Measurements from ENCODE around the gene ECM1.

ECM1 gene

GRCh38 chr1:150528196-150528595, 20.3 kb downstream of the ECM1 start:
- TF ChIP-seq CTCF (conservative IDR thresholded peaks at IDR 0.05; ENCODE audit: low read depth) = no peak
- POLR2A ChIA-PET (ENCODE audit: low non-redundant PET) = interaction anchor here (1.0 kb wide), 1 partner anchor 20 kb away, joined by 3 read pairs; no protein-coding TSS in a partner anchor
- DNase-seq (ENCODE audit: low spot score) = no peak
- H3K27ac ChIP-seq = peak overlapping the region; percentile 59; the same call in 1 of the 2 replicates
- CTCF ChIA-PET = interaction anchor here (0.7 kb wide), 1 partner anchor 32 kb away, joined by 4 read pairs; no protein-coding TSS in a partner anchor

DNA sequence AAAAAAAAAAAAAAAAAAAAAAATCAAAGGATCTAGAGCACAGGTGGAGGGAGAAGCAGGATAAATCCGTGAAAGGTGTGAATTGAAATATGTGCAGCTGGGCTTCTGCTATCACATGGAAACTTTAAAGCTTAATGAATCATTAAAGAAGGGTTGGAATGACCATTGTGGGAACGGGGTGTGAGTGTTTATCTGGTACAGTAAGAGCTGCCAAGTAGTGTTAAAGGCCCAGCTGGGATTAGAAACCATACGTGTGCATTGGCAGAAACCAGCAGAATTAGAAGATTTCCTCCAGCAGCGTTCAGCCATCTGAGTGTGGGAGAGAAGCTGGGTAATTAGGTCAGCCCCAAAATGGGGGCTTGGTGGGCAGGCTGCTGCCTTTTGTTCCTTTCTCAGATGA, 21.1 kb downstream of the ECM1 start:
- TF ChIP-seq CTCF (conservative IDR thresholded peaks at IDR 0.05; ENCODE audit: low read depth) = no peak
- no peak for DNase-seq (ENCODE audit: low spot score)
- CTCF ChIA-PET = interaction anchor here (0.6 to 1.0 kb wide), 2 partner anchors 19 to 76 kb away, joined by 3 read pairs; no protein-coding TSS in a partner anchor
- peak overlapping the region; percentile 59 for H3K27ac ChIP-seq
- POLR2A ChIA-PET (ENCODE audit: low non-redundant PET) = interaction anchor here (1.0 kb wide), 1 partner anchor 19 kb away, joined by 3 read pairs; no protein-coding TSS in a partner anchor

DNA sequence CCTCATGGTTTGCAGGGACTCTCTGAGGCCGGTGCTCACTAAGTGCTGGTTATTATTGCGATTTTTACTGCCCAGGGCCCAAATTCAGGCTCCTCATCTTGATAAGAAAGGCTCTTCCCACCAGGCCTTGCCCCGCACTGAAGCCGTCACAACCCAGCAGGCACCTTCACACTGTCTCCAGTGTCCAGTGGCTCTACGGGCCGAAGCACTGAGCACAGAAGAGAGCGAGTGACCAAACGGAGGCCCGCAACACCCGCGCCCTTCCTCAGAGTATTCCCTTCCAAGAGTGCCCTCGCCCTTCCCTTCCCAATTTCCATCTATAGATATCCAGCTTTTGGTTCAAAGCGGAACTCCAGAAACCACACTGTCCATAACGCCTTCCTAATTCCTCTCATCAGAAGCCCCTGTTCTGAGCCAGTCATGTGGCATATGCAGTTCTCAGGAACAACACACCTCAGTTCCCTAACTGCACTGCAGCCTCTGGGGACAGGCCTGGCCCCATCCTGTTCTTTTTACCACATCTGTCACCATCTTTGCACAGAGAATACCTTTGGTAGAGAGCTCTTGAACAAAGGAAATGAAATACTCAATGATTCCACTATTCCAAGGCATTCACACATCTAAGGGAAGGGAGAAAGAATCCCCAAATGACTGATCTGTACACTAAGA, 22.7 kb downstream of the ECM1 start:
- peak overlapping the region; percentile 32 for H3K27ac ChIP-seq
- TF ChIP-seq CTCF (conservative IDR thresholded peaks at IDR 0.05; ENCODE audit: low read depth) = no peak
- ChIA-PET CTCF (interaction anchor here (0.6 to 1.2 kb wide), 2 partner anchors 30 to 37 kb away, joined by 3 read pairs; no protein-coding TSS in a partner anchor), POLR2A (ENCODE audit: low non-redundant PET) (no interaction called here)
- no peak for DNase-seq (ENCODE audit: low spot score)

- CTCF ChIA-PET = interaction anchor here (0.5 to 2.4 kb wide), 11 partner anchors 10 to 674 kb away, joined by 3 to 15 read pairs (median 4); partner anchors contain the start of gene FALEC
- peak; percentile 39; the same call in 1 of the 2 replicates for TF ChIP-seq CTCF (conservative IDR thresholded peaks at IDR 0.05; ENCODE audit: low read depth)
- peak overlapping the region; percentile 93 for H3K27ac ChIP-seq
- DNase-seq (ENCODE audit: low spot score) = no peak
- POLR2A ChIA-PET (ENCODE audit: low non-redundant PET) = no interaction called here
Observed at GRCh38 chr1:150532860-150533259, 25.0 kb downstream of the ECM1 start.

GRCh38 chr1:150534002-150534401, 26.1 kb downstream of the ECM1 start:
- POLR2A ChIA-PET (ENCODE audit: low non-redundant PET) = no interaction called here
- CTCF ChIA-PET = interaction anchor here (0.9 to 2.4 kb wide), 3 partner anchors 9 to 35 kb away, joined by 5 to 15 read pairs (median 8); no protein-coding TSS in a partner anchor

More at GRCh38 chr1:150534002-150534401, 26.1 kb downstream of the ECM1 start:
- DNase-seq (ENCODE audit: low spot score) = no peak
- peak overlapping the region; percentile 93 for H3K27ac ChIP-seq
- TF ChIP-seq CTCF (conservative IDR thresholded peaks at IDR 0.05; ENCODE audit: low read depth) = no peak
